ENCODE data around the gene PDGFD.

Gene PDGFD

GRCh38 chr11:103875855-103876510 is 288.0 kb downstream of the PDGFD start:
- no peak for DNase-seq

GRCh38 chr11:103872748-103873147 is 291.2 kb downstream of the PDGFD start:
- DNase-seq = no peak

GRCh38 chr11:103871923-103872551 is 291.9 kb downstream of the PDGFD start:
- no peak for DNase-seq

- DNase-seq = no peak
These were observed 293.1 kb downstream of the PDGFD start for GRCh38 chr11:103870821-103871309.

- no peak for DNase-seq
These were observed 296.5 kb downstream of the PDGFD start for GRCh38 chr11:103867481-103867880.

GRCh38 chr11:103863497-103863896 is 300.4 kb downstream of the PDGFD start:
- DNase-seq = no peak

- DNase-seq = no peak
These were observed 301.2 kb downstream of the PDGFD start for GRCh38 chr11:103862802-103863174.

GRCh38 chr11:103862094-103862801 is 301.7 kb downstream of the PDGFD start:
- no peak for DNase-seq
